Measurements from ENCODE around the gene SS18L1. TPM values are rescaled to one million over a fixed set of nuclear protein-coding genes. Genes with fewer than 3 reads are reported as not detected.

Gene SS18L1
- total and polyA plus RNA-seq, 10 of the 15 experiments (the other 5 are each of a cell fraction or from before 2014, with no cell fraction given): 1.8 to 20.0 (median 6.6) TPM

DNA sequence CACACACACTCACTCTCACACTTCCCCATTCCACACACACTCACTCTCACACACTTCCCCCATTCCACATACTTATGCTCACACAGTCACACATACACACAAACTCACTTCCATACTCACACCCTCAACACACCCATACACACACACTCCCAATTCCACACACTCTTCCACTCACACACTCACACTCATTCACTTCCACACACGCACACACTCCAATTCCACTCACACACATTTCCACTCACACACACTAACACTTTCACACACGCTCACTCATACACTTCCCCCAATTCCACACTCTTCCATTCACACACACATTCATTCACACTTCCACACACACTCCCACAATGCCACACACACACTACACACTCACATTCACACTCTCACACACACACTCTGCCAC is 86.7 kb downstream of the SS18L1 start:
- ChIA-PET SMC1A (ENCODE audit: uncharacterized antibody, unreplicated experiment) (no interaction called here), CTCF (no interaction called here), RAD21 (ENCODE audit: unreplicated experiment) (no interaction called here), POLR2A (no interaction called here)
- in situ Hi-C loops (cut with MboI) (no loop called here), intact Hi-C loops (cut with micrococcal nuclease; ENCODE audit: unreplicated experiment) (no loop called here)
- Histone ChIP-seq H3K9me3 (replicated peaks; ENCODE audit: control insufficient read depth, insufficient read depth, low read length) (no peaks in the 10 kb centered on the region; the same call in 2 of the 3 replicates), H3K27ac (ENCODE audit: control insufficient read depth, insufficient read depth) (no peak overlapping the region), H3K4me1 (ENCODE audit: control insufficient read depth, insufficient read depth, low read length) (no peaks in the 10 kb centered on the region), H3K27me3 (replicated peaks in 1 of 2; ENCODE audit: control insufficient read depth in 2 of 2, insufficient read depth in 2 of 2, low read length in 1 of 2) (no peaks in the 10 kb centered on the region; a peak in 2 of 4 replicates), H3K4me3 (no peak overlapping the region), H4K20me1 (ENCODE audit: control insufficient read depth, insufficient read depth) (no peaks in the 10 kb centered on the region), H3K9ac (ENCODE audit: control insufficient read depth, insufficient read depth, low read length) (no peak overlapping the region), H3K79me2 (ENCODE audit: control insufficient read depth, insufficient read depth, low read length) (no peaks in the 10 kb centered on the region), H3K36me3 (ENCODE audit: control insufficient read depth in 2 of 2, insufficient read depth in 2 of 2, low read length in 1 of 2) (no peaks in the 10 kb centered on the region), H3K4me2 (ENCODE audit: control insufficient read depth, insufficient read depth) (no peak overlapping the region), H2AFZ (ENCODE audit: control insufficient read depth, low read depth, low read length) (no peak overlapping the region)
- no TSS peak for BruUV-seq (replicated peaks)
- DNase-seq (ENCODE audit: low read depth, low spot score) (no peak), ATAC-seq (no peak), FAIRE-seq (no peak)
- WGBS (ENCODE audit: insufficient coverage, insufficient replicate concordance, low lambda C conversion rate, missing lambda C conversion rate): 74% methylated on average over 2 of the region's 2 CpGs
- TF ChIP-seq SRF (IDR thresholded peaks at IDR 0.05; ENCODE audit: low read depth in 2 of 2, low read length in 2 of 2) (no peak), ZBED1 (IDR thresholded peaks at IDR 0.05; ENCODE audit: borderline replicate concordance) (no peak)
- TF ChIP-seq, protein P1, sequence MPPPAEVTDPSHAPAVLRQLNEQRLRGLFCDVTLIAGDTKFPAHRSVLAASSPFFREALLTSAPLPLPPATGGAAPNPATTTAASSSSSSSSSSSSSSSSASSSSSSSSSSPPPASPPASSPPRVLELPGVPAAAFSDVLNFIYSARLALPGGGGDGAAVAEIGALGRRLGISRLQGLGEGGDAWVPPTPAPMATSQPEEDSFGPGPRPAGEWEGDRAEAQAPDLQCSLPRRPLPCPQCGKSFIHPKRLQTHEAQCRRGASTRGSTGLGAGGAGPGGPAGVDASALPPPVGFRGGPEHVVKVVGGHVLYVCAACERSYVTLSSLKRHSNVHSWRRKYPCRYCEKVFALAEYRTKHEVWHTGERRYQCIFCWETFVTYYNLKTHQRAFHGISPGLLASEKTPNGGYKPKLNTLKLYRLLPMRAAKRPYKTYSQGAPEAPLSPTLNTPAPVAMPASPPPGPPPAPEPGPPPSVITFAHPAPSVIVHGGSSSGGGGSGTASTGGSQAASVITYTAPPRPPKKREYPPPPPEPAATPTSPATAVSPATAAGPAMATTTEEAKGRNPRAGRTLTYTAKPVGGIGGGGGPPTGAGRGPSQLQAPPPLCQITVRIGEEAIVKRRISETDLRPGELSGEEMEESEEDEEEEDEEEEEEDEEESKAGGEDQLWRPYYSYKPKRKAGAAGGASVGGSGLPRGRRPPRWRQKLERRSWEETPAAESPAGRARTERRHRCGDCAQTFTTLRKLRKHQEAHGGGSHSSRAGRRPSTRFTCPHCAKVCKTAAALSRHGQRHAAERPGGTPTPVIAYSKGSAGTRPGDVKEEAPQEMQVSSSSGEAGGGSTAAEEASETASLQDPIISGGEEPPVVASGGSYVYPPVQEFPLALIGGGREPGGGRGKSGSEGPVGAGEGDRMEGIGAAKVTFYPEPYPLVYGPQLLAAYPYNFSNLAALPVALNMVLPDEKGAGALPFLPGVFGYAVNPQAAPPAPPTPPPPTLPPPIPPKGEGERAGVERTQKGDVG (CRISPR knock-in tag; IDR thresholded peaks at IDR 0.05): no peak
- TF ChIP-seq, protein P2, sequence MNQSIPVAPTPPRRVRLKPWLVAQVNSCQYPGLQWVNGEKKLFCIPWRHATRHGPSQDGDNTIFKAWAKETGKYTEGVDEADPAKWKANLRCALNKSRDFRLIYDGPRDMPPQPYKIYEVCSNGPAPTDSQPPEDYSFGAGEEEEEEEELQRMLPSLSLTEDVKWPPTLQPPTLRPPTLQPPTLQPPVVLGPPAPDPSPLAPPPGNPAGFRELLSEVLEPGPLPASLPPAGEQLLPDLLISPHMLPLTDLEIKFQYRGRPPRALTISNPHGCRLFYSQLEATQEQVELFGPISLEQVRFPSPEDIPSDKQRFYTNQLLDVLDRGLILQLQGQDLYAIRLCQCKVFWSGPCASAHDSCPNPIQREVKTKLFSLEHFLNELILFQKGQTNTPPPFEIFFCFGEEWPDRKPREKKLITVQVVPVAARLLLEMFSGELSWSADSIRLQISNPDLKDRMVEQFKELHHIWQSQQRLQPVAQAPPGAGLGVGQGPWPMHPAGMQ (IDR thresholded peaks at IDR 0.05; ENCODE audit: borderline replicate concordance): 0 out of 2 replicates have a peak, but pooled peaks have one; percentile 29
